ENCODE data around the gene GNAI3. TPM values are rescaled to one million over a fixed set of nuclear protein-coding genes. Genes with fewer than 3 reads are reported as not detected.

The GNAI3 gene
- total and polyA plus RNA-seq, 2 of the 13 experiments (the other 11 are each of a cell fraction or from before 2014, with no cell fraction given), result 4.3 to 9.0 TPM

DNA sequence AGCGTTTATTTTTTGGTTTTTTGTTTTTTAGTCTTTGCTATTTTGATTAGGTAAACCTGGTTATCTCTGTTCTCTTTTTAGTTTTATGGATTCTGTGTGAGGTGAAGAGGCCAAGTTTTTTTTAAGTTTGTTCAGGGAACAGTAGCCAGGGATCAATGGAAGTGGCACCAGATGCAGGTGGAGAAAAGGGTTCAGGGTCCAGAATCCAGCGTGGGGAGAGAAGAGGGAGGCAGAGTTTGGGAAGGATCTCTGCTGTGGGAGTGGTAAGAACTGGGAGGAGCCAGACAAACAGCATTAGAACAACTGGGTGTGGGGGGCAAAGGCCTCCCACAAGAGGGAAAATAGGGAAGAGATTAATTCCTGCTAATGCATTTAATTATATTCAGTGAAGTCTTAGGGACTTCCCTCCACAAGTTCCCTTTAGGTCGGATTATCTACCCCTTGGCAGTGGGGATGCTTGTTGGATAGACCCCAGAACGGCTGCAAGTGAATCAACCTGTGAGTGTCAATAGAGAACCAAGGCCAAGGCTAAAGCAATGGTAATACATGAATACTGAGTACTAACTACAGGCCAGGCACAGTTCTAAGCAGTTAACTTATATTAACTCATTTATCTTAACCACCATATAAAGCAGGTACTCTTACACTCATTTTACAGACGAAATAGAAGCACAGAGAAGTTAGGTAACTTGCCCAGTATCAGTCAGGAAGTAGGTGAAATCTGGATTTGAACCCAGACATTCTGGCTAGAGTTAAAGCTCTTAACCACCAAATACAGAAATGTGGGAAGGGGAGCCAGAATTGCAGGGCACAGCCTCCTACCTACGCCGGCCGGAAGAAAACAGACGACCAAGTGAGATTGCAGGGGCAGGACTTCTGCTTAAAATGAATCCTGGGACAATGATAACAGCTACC lies 70.5 kb downstream of the GNAI3 start (continued):
- TF ChIP-seq, protein P1, sequence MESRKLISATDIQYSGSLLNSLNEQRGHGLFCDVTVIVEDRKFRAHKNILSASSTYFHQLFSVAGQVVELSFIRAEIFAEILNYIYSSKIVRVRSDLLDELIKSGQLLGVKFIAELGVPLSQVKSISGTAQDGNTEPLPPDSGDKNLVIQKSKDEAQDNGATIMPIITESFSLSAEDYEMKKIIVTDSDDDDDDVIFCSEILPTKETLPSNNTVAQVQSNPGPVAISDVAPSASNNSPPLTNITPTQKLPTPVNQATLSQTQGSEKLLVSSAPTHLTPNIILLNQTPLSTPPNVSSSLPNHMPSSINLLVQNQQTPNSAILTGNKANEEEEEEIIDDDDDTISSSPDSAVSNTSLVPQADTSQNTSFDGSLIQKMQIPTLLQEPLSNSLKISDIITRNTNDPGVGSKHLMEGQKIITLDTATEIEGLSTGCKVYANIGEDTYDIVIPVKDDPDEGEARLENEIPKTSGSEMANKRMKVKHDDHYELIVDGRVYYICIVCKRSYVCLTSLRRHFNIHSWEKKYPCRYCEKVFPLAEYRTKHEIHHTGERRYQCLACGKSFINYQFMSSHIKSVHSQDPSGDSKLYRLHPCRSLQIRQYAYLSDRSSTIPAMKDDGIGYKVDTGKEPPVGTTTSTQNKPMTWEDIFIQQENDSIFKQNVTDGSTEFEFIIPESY (CRISPR knock-in tag; IDR thresholded peaks at IDR 0.05), result no peak
- TF ChIP-seq, protein P2, sequence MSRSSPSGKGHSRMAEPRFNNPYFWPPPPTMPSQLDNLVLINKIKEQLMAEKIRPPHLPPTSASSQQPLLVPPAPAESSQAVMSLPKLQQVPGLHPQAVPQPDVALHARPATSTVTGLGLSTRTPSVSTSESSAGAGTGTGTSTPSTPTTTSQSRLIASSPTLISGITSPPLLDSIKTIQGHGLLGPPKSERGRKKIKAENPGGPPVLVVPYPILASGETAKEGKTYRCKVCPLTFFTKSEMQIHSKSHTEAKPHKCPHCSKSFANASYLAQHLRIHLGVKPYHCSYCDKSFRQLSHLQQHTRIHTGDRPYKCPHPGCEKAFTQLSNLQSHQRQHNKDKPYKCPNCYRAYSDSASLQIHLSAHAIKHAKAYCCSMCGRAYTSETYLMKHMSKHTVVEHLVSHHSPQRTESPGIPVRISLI (CRISPR knock-in tag; IDR thresholded peaks at IDR 0.05; ENCODE audit: borderline replicate concordance), result peak; percentile 96
- TF ChIP-seq DPF2 (CRISPR knock-in tag; IDR thresholded peaks at IDR 0.05; ENCODE audit: borderline replicate concordance, low read depth), result peak; percentile 43; the same call in 1 of the 2 replicates
- TF ChIP-seq NCOA1 (CRISPR knock-in tag; IDR thresholded peaks at IDR 0.05), result 0 out of 2 replicates have a peak, but pooled peaks have one; percentile 3
- peak; percentile 27; the same call in 1 of the 2 replicates for TF ChIP-seq ZNF138 (CRISPR knock-in tag; IDR thresholded peaks at IDR 0.05; ENCODE audit: low read depth)
- no peak for TF ChIP-seq MEIS1 (CRISPR knock-in tag; IDR thresholded peaks at IDR 0.05; ENCODE audit: borderline replicate concordance)
- no peak for TF ChIP-seq ZFX (CRISPR knock-in tag; IDR thresholded peaks at IDR 0.05; ENCODE audit: low read depth)
- peak; percentile 67 for TF ChIP-seq TARDBP (CRISPR knock-in tag; IDR thresholded peaks at IDR 0.05)
- TF ChIP-seq, protein P3, sequence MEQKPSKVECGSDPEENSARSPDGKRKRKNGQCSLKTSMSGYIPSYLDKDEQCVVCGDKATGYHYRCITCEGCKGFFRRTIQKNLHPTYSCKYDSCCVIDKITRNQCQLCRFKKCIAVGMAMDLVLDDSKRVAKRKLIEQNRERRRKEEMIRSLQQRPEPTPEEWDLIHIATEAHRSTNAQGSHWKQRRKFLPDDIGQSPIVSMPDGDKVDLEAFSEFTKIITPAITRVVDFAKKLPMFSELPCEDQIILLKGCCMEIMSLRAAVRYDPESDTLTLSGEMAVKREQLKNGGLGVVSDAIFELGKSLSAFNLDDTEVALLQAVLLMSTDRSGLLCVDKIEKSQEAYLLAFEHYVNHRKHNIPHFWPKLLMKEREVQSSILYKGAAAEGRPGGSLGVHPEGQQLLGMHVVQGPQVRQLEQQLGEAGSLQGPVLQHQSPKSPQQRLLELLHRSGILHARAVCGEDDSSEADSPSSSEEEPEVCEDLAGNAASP (CRISPR knock-in tag; IDR thresholded peaks at IDR 0.05; ENCODE audit: borderline replicate concordance), result peak; percentile 73; the same call in 1 of the 2 replicates
- TF ChIP-seq SOX5 (CRISPR knock-in tag; IDR thresholded peaks at IDR 0.05; ENCODE audit: borderline replicate concordance), result peak; percentile 74
